Measurements from ENCODE around the gene PCA3. TPM values are rescaled to one million over a fixed set of nuclear protein-coding genes. Genes with fewer than 3 reads are reported as not detected.

Gene PCA3
- total RNA-seq: not detected in 2 replicates

DNA sequence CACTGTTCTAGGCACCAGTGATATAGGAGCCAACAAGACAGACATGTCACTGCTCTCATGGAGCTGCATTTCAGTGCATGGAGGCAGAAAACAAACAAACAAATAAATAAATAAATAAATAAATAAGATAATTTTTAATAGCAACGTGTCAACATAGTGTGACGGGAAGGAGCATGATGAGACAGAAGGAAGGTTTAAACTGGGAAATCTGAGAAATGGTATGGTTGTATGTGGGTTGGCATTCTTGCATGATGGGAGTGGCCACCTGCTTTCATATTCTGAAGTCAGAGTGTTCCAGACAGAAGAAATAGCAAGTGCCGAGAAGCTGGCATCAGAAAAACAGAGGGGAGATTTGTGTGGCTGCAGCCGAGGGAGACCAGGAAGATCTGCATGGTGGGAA, at the start of gene PCA3:
Gene PCA3, plus strand, starts transcription at position 301 of the 400 bp plus-strand sequence.
- Mint-ChIP-seq H3K4me1 (ENCODE audit: low read depth) (no peaks in the 10 kb centered on the region), H3K36me3 (ENCODE audit: low read depth) (no peaks in the 10 kb centered on the region), H3K27ac (no peak within 1 kb of the TSS), H3K27me3 (ENCODE audit: low read depth) (no peaks in the 10 kb centered on the region), H3K9me3 (no peaks in the 10 kb centered on the region), H3K4me3 (ENCODE audit: low read depth) (no peak within 1 kb of the TSS)
- DNase-seq (ENCODE audit: low spot score): no peak
- intact Hi-C loops (cut with micrococcal nuclease): no loop called here

- H3K27ac Mint-ChIP-seq: no peak overlapping the region
- no peaks in the 10 kb centered on the region for H3K9me3 Mint-ChIP-seq
- H3K4me3 Mint-ChIP-seq (ENCODE audit: low read depth): no peak overlapping the region
- no peaks in the 10 kb centered on the region for H3K36me3 Mint-ChIP-seq (ENCODE audit: low read depth)
- no peaks in the 10 kb centered on the region for H3K4me1 Mint-ChIP-seq (ENCODE audit: low read depth)
- DNase-seq (ENCODE audit: low spot score): no peak
- intact Hi-C loops (cut with micrococcal nuclease): no loop called here
- peaks cover 15% of the 10 kb centered on the region for H3K27me3 Mint-ChIP-seq (ENCODE audit: low read depth)
These were observed 48.1 kb upstream of the PCA3 start for GRCh38 chr9:76716085-76716672.

DNA sequence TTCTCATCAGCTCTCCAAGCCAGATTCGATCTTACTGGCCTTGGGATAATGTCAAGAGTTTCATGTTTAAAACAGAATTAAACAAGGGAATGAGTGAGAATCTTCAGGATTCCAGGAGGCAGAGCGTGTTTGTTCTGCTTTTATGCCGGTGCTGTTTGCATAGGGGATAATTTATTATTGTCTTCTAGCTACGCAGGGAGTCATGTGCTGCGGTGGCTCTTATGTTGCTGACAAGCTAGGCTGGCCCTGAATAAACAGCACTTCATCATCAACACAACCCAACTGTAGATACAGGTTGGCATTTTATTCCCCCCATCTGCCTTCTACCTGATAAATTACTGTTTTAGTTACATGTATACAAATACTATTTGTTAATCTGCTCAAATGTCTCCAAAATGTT, 47.1 kb upstream of the PCA3 start:
- H3K4me1 Mint-ChIP-seq (ENCODE audit: low read depth): no peaks in the 10 kb centered on the region
- no peak overlapping the region for H3K27ac Mint-ChIP-seq
- H3K27me3 Mint-ChIP-seq (ENCODE audit: low read depth): peaks cover 15% of the 10 kb centered on the region
- no peak for DNase-seq (ENCODE audit: low spot score)
- H3K9me3 Mint-ChIP-seq: no peaks in the 10 kb centered on the region
- no peak overlapping the region for H3K4me3 Mint-ChIP-seq (ENCODE audit: low read depth)
- no peaks in the 10 kb centered on the region for H3K36me3 Mint-ChIP-seq (ENCODE audit: low read depth)
- intact Hi-C loops (cut with micrococcal nuclease): no loop called here

- peaks cover 15% of the 10 kb centered on the region for H3K27me3 Mint-ChIP-seq (ENCODE audit: low read depth)
- intact Hi-C loops (cut with micrococcal nuclease): no loop called here
- H3K9me3 Mint-ChIP-seq: no peaks in the 10 kb centered on the region
- no peak for DNase-seq (ENCODE audit: low spot score)
- no peaks in the 10 kb centered on the region for H3K4me1 Mint-ChIP-seq (ENCODE audit: low read depth)
- no peaks in the 10 kb centered on the region for H3K36me3 Mint-ChIP-seq (ENCODE audit: low read depth)
- no peak overlapping the region for H3K4me3 Mint-ChIP-seq (ENCODE audit: low read depth)
- H3K27ac Mint-ChIP-seq: no peak overlapping the region
These were observed 46.6 kb upstream of the PCA3 start for GRCh38 chr9:76717613-76718012.

DNA sequence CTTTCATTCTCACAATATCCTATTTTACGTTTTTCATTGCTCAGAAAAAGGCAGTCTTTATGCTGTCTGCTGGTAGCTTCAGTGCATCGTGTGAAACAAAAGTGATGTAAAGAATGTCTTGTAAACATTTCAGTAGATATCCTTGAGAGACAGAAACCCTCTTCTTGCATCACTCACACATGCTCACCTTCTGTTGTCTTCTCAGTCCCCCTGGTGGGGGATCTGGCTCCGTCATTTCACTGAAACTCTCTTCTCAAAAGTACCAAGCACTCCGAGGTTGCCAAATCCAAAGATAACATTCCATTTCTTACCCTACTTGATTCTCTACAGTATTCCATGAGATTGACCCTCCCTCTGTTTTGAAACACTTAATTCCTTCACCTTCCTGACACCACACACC, 46.1 kb upstream of the PCA3 start:
- Mint-ChIP-seq H3K9me3 (no peaks in the 10 kb centered on the region), H3K27me3 (ENCODE audit: low read depth) (peaks cover 15% of the 10 kb centered on the region), H3K36me3 (ENCODE audit: low read depth) (no peaks in the 10 kb centered on the region), H3K27ac (no peak overlapping the region), H3K4me3 (ENCODE audit: low read depth) (no peak overlapping the region), H3K4me1 (ENCODE audit: low read depth) (no peaks in the 10 kb centered on the region)
- intact Hi-C loops (cut with micrococcal nuclease): no loop called here
- no peak for DNase-seq (ENCODE audit: low spot score)

- Mint-ChIP-seq H3K4me3 (ENCODE audit: low read depth) (no peak overlapping the region), H3K27ac (no peak overlapping the region), H3K27me3 (ENCODE audit: low read depth) (peaks cover 19% of the 10 kb centered on the region), H3K4me1 (ENCODE audit: low read depth) (no peaks in the 10 kb centered on the region), H3K36me3 (ENCODE audit: low read depth) (no peaks in the 10 kb centered on the region), H3K9me3 (no peaks in the 10 kb centered on the region)
- intact Hi-C loops (cut with micrococcal nuclease): no loop called here
- no peak for DNase-seq (ENCODE audit: low spot score)
These were observed 44.0 kb upstream of the PCA3 start for GRCh38 chr9:76720245-76720644.

GRCh38 chr9:76725011-76725546, 39.2 kb upstream of the PCA3 start:
- Mint-ChIP-seq H3K27me3 (ENCODE audit: low read depth) (peaks cover 19% of the 10 kb centered on the region), H3K9me3 (no peaks in the 10 kb centered on the region), H3K4me1 (ENCODE audit: low read depth) (no peaks in the 10 kb centered on the region), H3K36me3 (ENCODE audit: low read depth) (no peaks in the 10 kb centered on the region), H3K27ac (no peak overlapping the region), H3K4me3 (ENCODE audit: low read depth) (no peak overlapping the region)
- no peak for DNase-seq (ENCODE audit: low spot score)
- intact Hi-C loops (cut with micrococcal nuclease): no loop called here

DNA sequence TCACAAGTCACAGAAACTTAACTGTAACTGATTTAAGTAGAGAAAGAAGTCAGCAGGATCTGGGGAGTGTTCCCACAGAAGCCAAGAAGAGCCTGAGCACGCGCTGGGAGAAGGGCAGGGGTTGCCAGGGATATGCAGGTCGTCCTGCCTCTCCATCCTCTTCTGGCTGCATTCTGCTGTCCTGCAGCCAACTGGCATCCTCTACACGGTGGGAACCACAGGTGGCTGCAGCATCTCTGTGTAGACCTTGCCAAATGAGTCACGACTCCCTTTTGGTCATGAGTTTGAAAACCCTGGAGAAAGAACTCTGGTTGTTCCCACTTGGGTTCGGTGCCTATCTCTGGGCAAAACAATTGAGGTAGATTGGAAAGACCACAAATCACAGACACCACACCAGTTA, 38.4 kb upstream of the PCA3 start:
- no peak for DNase-seq (ENCODE audit: low spot score)
- H3K9me3 Mint-ChIP-seq: no peaks in the 10 kb centered on the region
- H3K4me3 Mint-ChIP-seq (ENCODE audit: low read depth): no peak overlapping the region
- no peak overlapping the region for H3K27ac Mint-ChIP-seq
- no peaks in the 10 kb centered on the region for H3K4me1 Mint-ChIP-seq (ENCODE audit: low read depth)
- H3K36me3 Mint-ChIP-seq (ENCODE audit: low read depth): no peaks in the 10 kb centered on the region
- intact Hi-C loops (cut with micrococcal nuclease): no loop called here
- H3K27me3 Mint-ChIP-seq (ENCODE audit: low read depth): peaks cover 16% of the 10 kb centered on the region

DNA sequence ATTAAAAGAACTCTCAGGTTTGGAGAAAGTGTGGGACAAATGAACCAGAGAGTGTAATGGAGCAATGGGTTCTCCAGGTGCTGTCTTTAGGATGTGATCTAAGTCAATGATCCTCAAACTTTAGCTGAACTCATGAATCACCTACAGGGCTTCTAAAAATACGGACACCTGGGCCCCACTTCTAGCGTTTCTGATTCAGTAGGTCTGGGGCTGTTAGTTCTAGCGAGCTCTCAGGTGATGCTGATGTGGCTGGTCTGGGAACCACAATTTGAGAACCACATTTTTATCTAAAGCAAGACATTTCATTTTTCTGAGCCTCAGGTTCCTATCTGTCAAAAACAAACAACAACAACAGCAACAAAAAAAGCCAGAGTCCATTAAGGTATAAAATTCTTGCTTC, 35.1 kb upstream of the PCA3 start:
- Mint-ChIP-seq H3K27ac (no peak overlapping the region), H3K4me3 (ENCODE audit: low read depth) (no peak overlapping the region), H3K9me3 (no peaks in the 10 kb centered on the region), H3K36me3 (ENCODE audit: low read depth) (no peaks in the 10 kb centered on the region), H3K4me1 (ENCODE audit: low read depth) (no peaks in the 10 kb centered on the region), H3K27me3 (ENCODE audit: low read depth) (peaks cover 16% of the 10 kb centered on the region)
- intact Hi-C loops (cut with micrococcal nuclease): no loop called here
- no peak for DNase-seq (ENCODE audit: low spot score)

DNA sequence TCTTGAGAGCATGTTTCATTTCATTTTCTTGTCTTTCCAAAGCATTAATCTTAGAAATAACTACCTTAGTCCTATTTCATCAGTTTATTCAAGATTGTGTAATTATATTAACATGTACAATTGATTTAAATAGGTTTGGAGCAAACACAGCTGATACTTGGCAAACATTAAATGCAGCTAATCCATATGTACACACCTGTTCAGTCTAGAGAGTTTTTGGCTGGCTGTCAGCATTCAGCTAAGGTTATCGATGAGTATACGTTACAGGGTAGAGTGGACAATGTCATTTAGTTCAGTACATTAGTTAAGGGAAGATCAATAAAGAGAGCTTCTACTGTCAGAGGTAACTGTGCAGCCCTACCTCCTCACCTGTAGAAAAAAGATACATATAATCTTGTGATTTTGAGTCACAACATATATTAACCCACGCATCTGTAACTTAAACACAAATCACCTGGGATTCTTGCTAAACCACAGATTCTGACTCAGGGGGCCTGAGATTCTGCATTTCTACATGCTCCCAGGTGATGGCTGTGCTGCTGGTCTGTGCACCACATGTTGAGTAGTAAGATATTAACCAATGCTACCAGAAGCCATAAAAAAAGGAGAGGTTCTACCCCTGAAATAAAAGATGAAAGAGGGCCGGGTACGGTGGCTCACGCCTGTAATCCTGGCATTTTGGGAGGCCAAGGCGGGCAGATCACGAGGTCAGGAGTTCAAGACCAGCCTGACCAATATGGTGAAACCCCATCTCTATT, 34.1 kb upstream of the PCA3 start:
- intact Hi-C loops (cut with micrococcal nuclease): no loop called here
- Mint-ChIP-seq H3K4me3 (ENCODE audit: low read depth) (no peak overlapping the region), H3K27me3 (ENCODE audit: low read depth) (peaks cover 18% of the 10 kb centered on the region), H3K4me1 (ENCODE audit: low read depth) (no peaks in the 10 kb centered on the region), H3K9me3 (no peaks in the 10 kb centered on the region), H3K36me3 (ENCODE audit: low read depth) (no peaks in the 10 kb centered on the region), H3K27ac (no peak overlapping the region)
- DNase-seq (ENCODE audit: low spot score): no peak

DNA sequence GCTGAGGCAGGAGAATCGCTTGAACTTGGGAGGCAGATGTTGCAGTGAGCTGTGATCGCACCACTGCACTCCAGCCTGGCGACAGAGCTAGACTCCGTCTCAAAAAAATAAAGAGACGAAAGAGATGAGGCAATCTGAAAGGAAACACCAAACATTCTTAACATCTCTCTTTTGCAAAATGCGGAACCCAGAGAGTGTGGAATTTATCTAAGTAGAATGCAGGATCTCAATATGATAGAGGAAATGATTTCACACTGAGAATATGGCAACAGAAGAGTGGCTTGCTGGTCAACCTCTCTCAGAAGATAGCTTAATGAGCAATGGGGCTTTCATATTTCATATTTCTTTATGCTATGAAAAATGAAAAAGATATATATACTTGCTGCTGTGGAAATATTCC, 33.4 kb upstream of the PCA3 start:
- H3K36me3 Mint-ChIP-seq (ENCODE audit: low read depth): no peaks in the 10 kb centered on the region
- H3K4me1 Mint-ChIP-seq (ENCODE audit: low read depth): no peaks in the 10 kb centered on the region
- intact Hi-C loops (cut with micrococcal nuclease): no loop called here
- no peak for DNase-seq (ENCODE audit: low spot score)
- no peak overlapping the region for H3K4me3 Mint-ChIP-seq (ENCODE audit: low read depth)
- peaks cover 16% of the 10 kb centered on the region for H3K27me3 Mint-ChIP-seq (ENCODE audit: low read depth)
- H3K27ac Mint-ChIP-seq: no peak overlapping the region
- H3K9me3 Mint-ChIP-seq: no peaks in the 10 kb centered on the region

- no peaks in the 10 kb centered on the region for H3K4me1 Mint-ChIP-seq (ENCODE audit: low read depth)
- intact Hi-C loops (cut with micrococcal nuclease): no loop called here
- no peaks in the 10 kb centered on the region for H3K9me3 Mint-ChIP-seq
- no peak overlapping the region for H3K4me3 Mint-ChIP-seq (ENCODE audit: low read depth)
- no peaks in the 10 kb centered on the region for H3K36me3 Mint-ChIP-seq (ENCODE audit: low read depth)
- no peak for DNase-seq (ENCODE audit: low spot score)
- H3K27ac Mint-ChIP-seq: no peak overlapping the region
- peaks cover 12% of the 10 kb centered on the region for H3K27me3 Mint-ChIP-seq (ENCODE audit: low read depth)
These were observed 31.8 kb upstream of the PCA3 start for GRCh38 chr9:76732341-76732958.

DNA sequence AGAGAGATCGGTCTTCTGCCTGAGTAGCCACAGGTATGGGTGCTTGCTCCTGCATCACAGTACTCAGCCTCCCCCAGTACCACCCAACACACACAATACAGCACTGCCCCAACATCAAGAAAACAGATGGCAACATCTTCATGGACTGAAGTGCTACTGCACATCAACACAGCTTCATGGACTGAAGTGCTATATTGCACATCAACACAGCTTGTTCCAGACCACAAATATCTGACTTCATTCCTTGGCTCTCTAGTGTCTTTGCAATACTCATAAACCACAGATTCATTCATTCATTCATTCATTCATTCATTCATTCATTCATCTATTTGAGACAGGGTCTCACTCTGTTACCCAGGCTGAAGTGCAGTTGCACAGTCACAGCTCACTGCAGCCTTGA, 31.1 kb upstream of the PCA3 start:
- peaks cover 12% of the 10 kb centered on the region for H3K27me3 Mint-ChIP-seq (ENCODE audit: low read depth)
- H3K4me3 Mint-ChIP-seq (ENCODE audit: low read depth): no peak overlapping the region
- H3K27ac Mint-ChIP-seq: no peak overlapping the region
- H3K9me3 Mint-ChIP-seq: no peaks in the 10 kb centered on the region
- H3K4me1 Mint-ChIP-seq (ENCODE audit: low read depth): no peaks in the 10 kb centered on the region
- intact Hi-C loops (cut with micrococcal nuclease): no loop called here
- DNase-seq (ENCODE audit: low spot score): no peak
- no peaks in the 10 kb centered on the region for H3K36me3 Mint-ChIP-seq (ENCODE audit: low read depth)
